Mucosa of descending colon (tissue), 3 donors: Measurements from ENCODE around the gene NKX1-1. TPM values are rescaled to one million over a fixed set of nuclear protein-coding genes. Genes with fewer than 3 reads are reported as not detected.

ENCODE experiments used
- ATAC-seq: fragments of 200-7000 bp; cut with Tn5 transposase; one replicate; pipeline ENCODE4 v1.9.1; 2020; ENCODE audit warnings: mild to moderate bottlenecking, moderate library complexity
- DNase-seq, 3 donors: peaks; one replicate each; pipeline ENCODE4 v3.0.0-alpha.2; 2020
- H3K36me3 ChIP-seq: fragments of 200-600 bp; one replicate; pipeline ENCODE4 v1.8.0; 2021; ENCODE audit warnings: low read depth, mild to moderate bottlenecking
- H3K4me1 ChIP-seq: fragments of 200-600 bp; one replicate; pipeline ENCODE4 v1.8.0; 2021; ENCODE audit warnings: low read depth, mild to moderate bottlenecking
- H3K4me3 ChIP-seq: fragments of 200-600 bp; one replicate; pipeline ENCODE4 v1.8.0; 2021; ENCODE audit warnings: mild to moderate bottlenecking
- H3K9me3 ChIP-seq: fragments of 200-600 bp; one replicate; pipeline ENCODE4 v1.8.0; 2021; ENCODE audit warnings: mild to moderate bottlenecking
- CTCF ChIP-seq: fragments of 200-600 bp; IDR thresholded peaks from one replicate; pipeline ENCODE4 v1.8.0; 2022; ENCODE audit warnings: antibody characterized with exemption, mild to moderate bottlenecking
- intact Hi-C, 2 donors: fragments of 100-400 bp; cut with DNase I in 1 of 2; cut with micrococcal nuclease in 1 of 2; formaldehyde crosslinking; loops; one replicate each; pipeline versions ENCODE4 v1.11.0 to v1.11.1; 2022; cut with DNase I, micrococcal nuclease
- long read RNA-seq, 2 donors: library from polyadenylated mRNA; unstranded; transcript quantifications; one replicate each; pipeline ENCODE4 v2.0.0, GENCODE V29; 2019 to 2021
- total RNA-seq, 3 donors: library from RNA; stranded (reverse); fragmentation: NEBNext Ultra II Directional in 2 of 3; extraction: Animal tissue kit (Norgen Biotek cat#: 25700) in 2 of 3; gene quantifications; one replicate each; pipeline versions ENCODE4 v1.2.1 to v1.2.4, GENCODE V29; 2021 to 2023
- donor health status: DM: no; HTN: no; CAD: no; lungs with moderate emphysema.
- donor health status: DM: no; HTN: no; CAD: no.
- donor health status: DM: no; HTN: yes; CAD: no.

Gene NKX1-1
- total RNA-seq: not detected
- long read RNA-seq, donor 1: 0 reads
- long read RNA-seq, donor 2: 0 reads

- H3K9me3 ChIP-seq: no peaks in the 10 kb centered on the region
- H3K4me1 ChIP-seq: no peaks in the 10 kb centered on the region
- ATAC-seq (no peak), DNase-seq (no peak)
- no peaks in the 10 kb centered on the region for H3K36me3 ChIP-seq
- no peak within 1 kb of the TSS for H3K4me3 ChIP-seq
- intact Hi-C loops: no loop called here
- TF ChIP-seq CTCF: no peak
These were observed at the start of gene NKX1-1 for GRCh38 chr4:1406394-1406980. NKX1-1 (minus strand) TSS chr4:1406442; CDS start chr4:1406442, 0 bp downstream.

GRCh38 chr4:1453731-1454130, 47.5 kb upstream of the NKX1-1 start:
- intact Hi-C loops: no loop called here
- Histone ChIP-seq H3K36me3 (no peaks in the 10 kb centered on the region), H3K9me3 (no peaks in the 10 kb centered on the region), H3K4me3 (no peak overlapping the region), H3K4me1 (no peaks in the 10 kb centered on the region)
- ATAC-seq: no peak
- no peak for DNase-seq
- TF ChIP-seq CTCF: no peak

GRCh38 chr4:1452431-1453051, 46.3 kb upstream of the NKX1-1 start:
- no peak overlapping the region for H3K4me3 ChIP-seq
- DNase-seq (no peak), ATAC-seq (no peak)
- no peaks in the 10 kb centered on the region for H3K4me1 ChIP-seq
- H3K9me3 ChIP-seq: no peaks in the 10 kb centered on the region
- H3K36me3 ChIP-seq: no peaks in the 10 kb centered on the region
- no peak for TF ChIP-seq CTCF
- intact Hi-C loops: no loop called here

- Histone ChIP-seq H3K4me1 (no peaks in the 10 kb centered on the region), H3K36me3 (no peaks in the 10 kb centered on the region), H3K9me3 (no peaks in the 10 kb centered on the region), H3K4me3 (no peak overlapping the region)
- intact Hi-C loops: no loop called here
- no peak for DNase-seq
- ATAC-seq: no peak
- no peak for TF ChIP-seq CTCF
These were observed 45.5 kb upstream of the NKX1-1 start for GRCh38 chr4:1451752-1452122.

- H3K4me3 ChIP-seq: no peak overlapping the region
- intact Hi-C loops: no loop called here
- TF ChIP-seq CTCF: no peak
- H3K36me3 ChIP-seq: no peaks in the 10 kb centered on the region
- no peaks in the 10 kb centered on the region for H3K9me3 ChIP-seq
- H3K4me1 ChIP-seq: no peaks in the 10 kb centered on the region
- DNase-seq (no peak), ATAC-seq (no peak)
These were observed 45.0 kb upstream of the NKX1-1 start for GRCh38 chr4:1451106-1451751.
